Mesodermal cell (in vitro differentiated cells): Measurements from ENCODE around the gene LRMDA.

Source experiments
- H3K27ac ChIP-seq: 2 replicates; pipeline ENCODE4 v1.7.0; 2013; ENCODE audit warnings: mild to moderate bottlenecking, low read depth, low read length, moderate library complexity; ENCODE audit not compliant: severe bottlenecking
- H3K36me3 ChIP-seq: 2 replicates; pipeline ENCODE4 v1.7.1; 2013; ENCODE audit warnings: mild to moderate bottlenecking, low read length, moderate library complexity; ENCODE audit not compliant: control insufficient read depth, insufficient read depth
- H3K4me1 ChIP-seq: one replicate; pipeline ENCODE4 v1.7.1; 2013; ENCODE audit warnings: mild to moderate bottlenecking, low read length; ENCODE audit not compliant: insufficient read depth, control insufficient read depth, poor library complexity, severe bottlenecking
- H3K4me3 ChIP-seq: 2 replicates; pipeline ENCODE4 v1.7.0; 2013; ENCODE audit warnings: low read length, control low read depth, mild to moderate bottlenecking; ENCODE audit not compliant: insufficient read depth, poor library complexity, severe bottlenecking; ENCODE audit errors: extremely low read depth
- H3K9me3 ChIP-seq: 2 replicates; pipeline ENCODE4 v1.7.1; 2013; ENCODE audit warnings: mild to moderate bottlenecking, low read length, moderate library complexity; ENCODE audit not compliant: control insufficient read depth
- WGBS, 2 experiments: methylation state at CpG; one replicate each; pipeline ENCODE4 v1.1.5; 2013; ENCODE audit warnings: missing lambda C conversion rate in 2 of 2; ENCODE audit not compliant: insufficient coverage in 2 of 2; 5-methylcytosine and 5-hydroxymethylcytosine counted together

The LRMDA gene

DNA sequence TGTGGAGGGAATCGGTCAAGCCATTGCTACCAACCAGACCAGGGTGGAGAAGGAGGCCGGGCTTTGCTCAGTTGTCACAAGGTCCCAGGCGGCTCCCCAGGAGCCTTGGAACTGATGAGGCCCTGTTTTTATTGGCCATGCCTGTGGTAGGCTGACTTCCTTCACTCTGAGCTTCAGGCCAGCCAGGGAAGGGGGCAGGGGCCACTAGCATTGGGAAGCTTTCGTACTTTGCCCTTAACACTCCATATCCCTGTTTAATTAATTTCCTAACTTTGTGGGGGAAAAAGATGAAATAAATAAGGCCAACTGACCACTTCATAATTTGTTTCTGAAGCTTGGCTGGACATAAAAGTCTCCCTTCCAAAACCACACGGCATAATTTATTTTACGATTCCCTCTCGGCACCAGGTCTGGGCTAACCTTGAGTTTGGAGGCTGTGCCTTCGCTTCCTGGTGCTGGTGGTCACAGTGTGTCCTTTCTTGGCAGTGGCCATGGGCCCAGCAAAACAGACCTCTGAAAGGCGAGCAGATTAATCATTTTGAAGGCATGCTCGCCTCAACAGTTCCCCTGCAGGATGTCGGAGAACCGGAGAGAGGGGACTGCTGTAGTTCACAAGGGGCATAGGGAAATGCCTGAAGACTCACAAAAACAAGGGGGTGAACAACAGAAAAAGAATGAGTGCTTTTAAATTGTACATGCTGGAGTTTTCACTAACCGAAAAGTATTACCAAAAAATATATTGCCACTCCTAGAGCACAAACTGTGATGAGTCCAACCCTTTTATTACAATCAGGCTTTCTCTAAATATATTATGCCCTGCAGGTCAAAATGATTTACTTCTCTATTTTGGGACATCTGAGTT lies 966.0 kb downstream of the LRMDA start:
- 81 to 88% methylated on average over 10 to 11 of the region's 13 CpGs for WGBS, 2 experiments
- Histone ChIP-seq H3K9me3 (no peaks in the 10 kb centered on the region), H3K36me3 (no peaks in the 10 kb centered on the region), H3K4me1 (peaks cover 11% of the 10 kb centered on the region), H3K27ac (peak overlapping the region; percentile 39), H3K4me3 (no peak overlapping the region)

DNA sequence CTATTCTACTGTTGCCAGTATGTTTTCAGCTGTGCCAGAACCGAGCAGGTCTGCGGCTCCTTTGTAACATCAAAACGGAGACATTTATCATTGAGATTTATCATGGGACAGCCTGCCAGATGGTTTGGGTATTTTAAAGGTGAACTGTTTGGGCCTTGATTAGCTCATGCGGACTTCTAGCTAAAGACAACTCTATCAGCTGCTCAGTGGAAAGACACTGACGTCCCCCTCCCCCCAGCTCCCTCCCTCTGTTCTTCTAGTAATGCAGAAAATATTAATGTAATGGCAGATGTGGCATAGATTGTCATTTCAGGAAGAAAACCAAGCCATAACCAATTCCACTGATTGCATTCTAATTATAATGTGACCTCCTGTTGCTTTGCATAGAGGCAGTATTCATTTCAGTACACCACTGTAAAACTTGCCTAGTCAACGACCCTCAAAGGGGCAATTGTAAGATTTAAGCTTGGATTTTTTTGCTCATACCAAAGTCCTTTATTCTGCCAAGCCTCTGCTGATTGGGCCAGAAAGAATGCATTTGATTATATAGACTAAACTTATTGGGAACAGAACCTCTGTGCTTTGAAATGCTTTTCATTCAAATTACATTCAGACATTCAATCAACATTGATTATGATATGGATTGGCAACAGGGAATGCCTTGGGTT lies 966.8 kb downstream of the LRMDA start:
- Histone ChIP-seq H3K4me3 (no peak overlapping the region), H3K27ac (peak overlapping the region; percentile 14), H3K9me3 (no peaks in the 10 kb centered on the region), H3K4me1 (peaks cover 11% of the 10 kb centered on the region), H3K36me3 (no peaks in the 10 kb centered on the region)
- 60 to 95% methylated on average over 1 to 3 of the region's 6 CpGs for WGBS, 2 experiments

DNA sequence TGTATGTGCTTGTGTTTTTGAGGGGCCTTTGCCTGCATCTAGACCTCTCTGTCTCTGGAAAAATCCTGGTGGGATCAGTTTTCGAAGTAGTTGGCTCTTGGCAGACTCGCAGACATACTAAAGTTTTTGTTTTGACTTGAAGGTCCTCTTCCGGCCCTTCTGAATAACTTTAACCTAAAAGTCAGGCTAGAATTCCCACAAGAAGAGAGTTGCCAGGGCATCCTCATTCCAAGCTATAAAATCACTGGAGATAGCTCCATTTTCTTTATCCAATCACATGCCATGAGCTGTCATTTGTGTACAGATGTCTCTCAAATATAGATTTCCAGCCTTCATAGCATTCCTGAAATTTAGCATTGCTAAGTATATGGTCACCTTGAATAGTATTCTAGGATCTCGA lies 967.8 kb downstream of the LRMDA start:
- WGBS, 2 experiments: 91 to 97% methylated on average over 3 to 4 of the region's 4 CpGs
- H3K4me1 ChIP-seq: peaks cover 11% of the 10 kb centered on the region
- no peaks in the 10 kb centered on the region for H3K9me3 ChIP-seq
- H3K36me3 ChIP-seq: no peaks in the 10 kb centered on the region
- no peak overlapping the region for H3K27ac ChIP-seq
- no peak overlapping the region for H3K4me3 ChIP-seq

DNA sequence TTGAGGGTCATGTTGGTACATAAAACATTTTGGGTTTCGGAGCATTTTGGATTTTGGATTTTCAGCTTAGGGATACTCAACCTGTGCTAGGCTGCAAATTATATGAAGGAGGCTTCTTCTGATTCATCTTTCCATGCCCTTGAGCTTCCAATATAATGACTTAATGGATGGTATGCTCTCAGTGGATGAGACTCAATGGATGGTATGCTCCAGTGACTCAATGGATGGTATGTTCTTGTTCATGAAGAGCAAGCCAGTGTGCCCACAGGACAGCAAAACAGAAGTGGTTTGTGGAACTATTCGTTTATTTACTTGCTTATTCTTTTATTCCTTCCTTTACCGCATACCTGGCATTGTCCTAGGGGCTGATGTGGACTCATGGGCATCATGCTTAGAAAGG lies 969.6 kb downstream of the LRMDA start:
- no peaks in the 10 kb centered on the region for H3K36me3 ChIP-seq
- H3K9me3 ChIP-seq: no peaks in the 10 kb centered on the region
- H3K4me1 ChIP-seq: peaks cover 11% of the 10 kb centered on the region
- H3K4me3 ChIP-seq: no peak overlapping the region
- H3K27ac ChIP-seq: no peak overlapping the region
- WGBS, 2 experiments: 100% methylated on average over 1 of the region's 3 CpGs; no CpG with 5 or more reads in 1 of the 2 experiments

DNA sequence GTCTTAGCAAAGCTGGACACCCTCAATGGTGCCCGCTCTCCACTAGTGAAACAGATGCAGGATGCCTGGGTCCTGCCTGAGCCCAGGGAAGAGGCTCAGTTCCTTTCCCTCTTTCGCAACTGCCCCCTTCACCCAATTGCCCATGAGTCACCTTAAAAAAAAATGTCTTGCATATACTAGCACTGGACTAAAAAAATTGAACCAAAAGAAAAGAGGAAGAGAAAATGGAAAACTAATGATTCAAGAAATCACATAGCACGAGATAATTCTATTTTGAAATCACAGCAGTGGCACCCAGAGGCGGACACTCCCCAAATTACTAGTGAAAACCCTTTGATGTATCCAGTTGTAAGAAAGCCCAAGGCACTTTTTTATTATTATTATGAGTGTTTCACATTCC lies 972.5 kb downstream of the LRMDA start:
- H3K27ac ChIP-seq: no peak overlapping the region
- no peaks in the 10 kb centered on the region for H3K9me3 ChIP-seq
- H3K4me3 ChIP-seq: no peak overlapping the region
- H3K36me3 ChIP-seq: no peaks in the 10 kb centered on the region
- 91 to 100% methylated on average over 1 to 2 of the region's 4 CpGs for WGBS, 2 experiments
- no peaks in the 10 kb centered on the region for H3K4me1 ChIP-seq

DNA sequence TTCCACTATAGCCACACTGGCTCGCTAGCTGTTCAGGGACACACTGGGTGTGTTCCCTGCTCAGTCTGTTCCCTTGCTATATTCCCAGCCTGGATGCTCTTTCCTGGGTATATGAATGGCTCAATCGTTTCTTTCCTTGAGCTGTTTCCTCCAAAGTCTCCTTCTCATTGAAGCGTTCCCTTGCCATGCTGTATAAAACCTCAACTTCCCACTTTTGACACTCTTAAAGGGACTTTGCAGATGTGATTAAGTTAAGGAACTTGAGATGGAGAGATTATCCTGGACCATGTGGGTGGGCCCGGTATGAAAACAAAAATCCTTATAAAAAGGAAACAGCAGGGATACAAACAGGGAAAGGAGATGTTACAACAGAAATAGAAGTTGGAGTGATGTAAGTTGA lies 973.1 kb downstream of the LRMDA start:
- no peak overlapping the region for H3K27ac ChIP-seq
- no peaks in the 10 kb centered on the region for H3K9me3 ChIP-seq
- no peak overlapping the region for H3K4me3 ChIP-seq
- 89 to 100% methylated on average over 1 to 2 of the region's 4 CpGs for WGBS, 2 experiments
- H3K36me3 ChIP-seq: no peaks in the 10 kb centered on the region
- no peaks in the 10 kb centered on the region for H3K4me1 ChIP-seq

DNA sequence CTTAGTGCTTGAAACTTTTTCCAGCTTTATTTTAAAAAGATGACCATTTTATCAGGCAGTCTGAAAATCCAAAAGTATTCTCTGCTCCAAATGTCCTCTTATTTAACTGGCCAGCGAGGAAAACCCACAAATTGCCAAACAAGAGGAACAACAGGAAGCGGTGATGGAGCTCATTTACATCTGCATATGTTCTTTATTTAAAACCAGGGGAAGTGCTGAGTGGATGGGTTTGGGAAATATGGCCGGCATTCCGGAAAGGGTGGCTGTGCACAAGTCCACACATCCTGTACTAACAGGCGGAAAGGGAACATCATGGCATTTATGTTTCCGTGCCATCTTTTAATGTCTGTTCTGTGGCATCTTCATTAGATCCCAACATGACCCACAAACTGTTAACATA lies 974.5 kb downstream of the LRMDA start:
- H3K36me3 ChIP-seq: no peaks in the 10 kb centered on the region
- no peaks in the 10 kb centered on the region for H3K4me1 ChIP-seq
- no peak overlapping the region for H3K27ac ChIP-seq
- WGBS, 2 experiments: 100% methylated on average over 2 to 4 of the region's 6 CpGs
- H3K4me3 ChIP-seq: no peak overlapping the region
- no peaks in the 10 kb centered on the region for H3K9me3 ChIP-seq

DNA sequence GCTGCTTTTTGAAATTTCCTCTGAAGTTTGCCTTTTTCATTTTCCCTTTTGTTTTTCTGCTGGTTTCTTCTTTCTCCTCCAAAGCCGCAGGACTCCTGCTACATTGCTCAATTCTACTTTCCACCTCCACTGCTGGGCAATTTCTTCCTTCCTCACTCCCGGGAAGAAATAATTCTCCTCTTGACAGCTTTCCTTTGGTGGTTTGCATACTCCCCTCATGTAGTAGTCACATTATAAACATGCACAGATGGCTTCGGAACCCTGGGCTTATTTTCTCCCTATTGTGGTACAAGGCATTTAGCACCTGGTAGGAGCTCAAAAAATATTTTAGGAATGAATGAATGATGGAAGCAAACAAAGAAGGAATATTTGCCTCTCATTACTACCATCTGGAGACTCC lies 977.2 kb downstream of the LRMDA start:
- H3K9me3 ChIP-seq: no peaks in the 10 kb centered on the region
- H3K36me3 ChIP-seq: no peaks in the 10 kb centered on the region
- no peak overlapping the region for H3K4me3 ChIP-seq
- WGBS, 2 experiments: 90 to 100% methylated on average over 2 of the region's 3 CpGs
- no peak overlapping the region for H3K27ac ChIP-seq
- H3K4me1 ChIP-seq: no peaks in the 10 kb centered on the region

DNA sequence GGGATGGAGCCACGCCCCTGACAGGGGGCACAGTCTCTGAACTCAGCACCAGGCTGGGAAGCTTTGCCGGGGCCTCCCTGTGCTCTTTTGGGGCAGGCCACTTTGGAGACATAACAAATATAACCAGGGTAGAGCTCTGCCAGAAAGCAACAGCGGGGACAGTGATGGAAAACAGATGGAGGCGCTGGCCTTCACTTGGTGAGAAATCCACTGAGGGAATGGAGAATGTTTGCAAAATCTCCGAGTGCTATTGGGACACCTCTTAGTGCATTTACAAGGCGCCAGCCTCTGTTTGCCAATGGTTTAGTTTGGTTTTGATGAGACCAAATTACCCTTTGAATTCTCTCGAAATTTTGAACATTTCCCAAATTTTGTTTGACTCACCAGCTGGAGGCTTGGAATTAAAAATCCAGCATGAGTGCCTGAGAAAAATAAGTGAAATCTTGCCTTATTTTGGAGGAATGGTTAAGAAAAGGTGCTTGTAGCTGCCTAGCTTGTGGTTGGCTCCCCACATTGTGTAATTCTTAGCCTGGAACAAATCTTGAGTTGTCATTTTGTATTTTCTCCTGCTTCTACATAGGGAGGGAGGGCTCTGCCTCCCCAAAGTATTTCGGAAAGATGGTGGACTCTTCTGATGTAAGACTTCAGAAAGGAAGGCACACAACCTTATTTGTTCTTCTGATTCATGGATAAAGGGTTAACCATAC lies 980.5 kb downstream of the LRMDA start:
- Histone ChIP-seq H3K36me3 (no peaks in the 10 kb centered on the region), H3K4me1 (no peaks in the 10 kb centered on the region), H3K4me3 (no peak overlapping the region), H3K27ac (no peak overlapping the region), H3K9me3 (no peaks in the 10 kb centered on the region)
- WGBS, 2 experiments: 97% methylated on average over 7 of the region's 8 CpGs

DNA sequence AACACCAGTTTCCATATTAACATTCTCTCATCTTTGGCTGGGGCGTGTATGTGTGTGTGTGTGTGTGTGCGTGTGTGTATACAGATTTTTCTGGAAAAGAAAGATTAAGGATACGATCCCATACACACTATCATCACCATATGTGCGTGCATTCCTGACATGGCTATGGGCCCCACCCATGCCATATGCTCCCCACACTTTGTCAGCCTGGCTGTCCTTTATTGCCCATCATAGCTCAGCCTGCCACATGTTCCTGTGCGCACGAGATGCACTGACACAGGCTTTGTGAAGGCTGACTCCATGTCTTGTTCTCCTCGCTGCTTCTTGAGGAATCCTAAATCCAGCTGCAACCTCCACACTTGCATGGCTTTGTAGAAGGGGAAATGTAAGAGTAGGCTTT lies 984.1 kb downstream of the LRMDA start:
- 93 to 95% methylated on average over 3 of the region's 7 CpGs for WGBS, 2 experiments
- H3K27ac ChIP-seq: no peak overlapping the region

More for the DNA sequence above, 984.1 kb downstream of the LRMDA start:
- Histone ChIP-seq H3K4me3 (no peak overlapping the region), H3K36me3 (no peaks in the 10 kb centered on the region), H3K4me1 (no peaks in the 10 kb centered on the region), H3K9me3 (no peaks in the 10 kb centered on the region)
